ENCODE measurements around the gene EML1. TPM values are rescaled to one million over a fixed set of nuclear protein-coding genes. Genes with fewer than 3 reads are reported as not detected.

Gene EML1
- total and polyA plus RNA-seq, 2 of the 13 experiments (the other 11 are each of a cell fraction or from before 2014, with no cell fraction given) = 0.59 to 1.7 TPM

GRCh38 chr14:99769799-99770198 is 23.4 kb upstream of the EML1 start (continued):
- TF ChIP-seq NRL (CRISPR knock-in tag; IDR thresholded peaks at IDR 0.05; ENCODE audit: borderline replicate concordance) (no peak), NR1H2 (CRISPR knock-in tag; IDR thresholded peaks at IDR 0.05; ENCODE audit: borderline replicate concordance, low read depth) (no peak), RXRA (CRISPR knock-in tag; IDR thresholded peaks at IDR 0.05) (no peak), ZBTB39 (CRISPR knock-in tag; IDR thresholded peaks at IDR 0.05) (no peak), ZFP36L2 (CRISPR knock-in tag; IDR thresholded peaks at IDR 0.05) (no peak), JARID2 (CRISPR knock-in tag; IDR thresholded peaks at IDR 0.05; ENCODE audit: insufficient replicate concordance) (no peak)
- TF ChIP-seq, protein P1, sequence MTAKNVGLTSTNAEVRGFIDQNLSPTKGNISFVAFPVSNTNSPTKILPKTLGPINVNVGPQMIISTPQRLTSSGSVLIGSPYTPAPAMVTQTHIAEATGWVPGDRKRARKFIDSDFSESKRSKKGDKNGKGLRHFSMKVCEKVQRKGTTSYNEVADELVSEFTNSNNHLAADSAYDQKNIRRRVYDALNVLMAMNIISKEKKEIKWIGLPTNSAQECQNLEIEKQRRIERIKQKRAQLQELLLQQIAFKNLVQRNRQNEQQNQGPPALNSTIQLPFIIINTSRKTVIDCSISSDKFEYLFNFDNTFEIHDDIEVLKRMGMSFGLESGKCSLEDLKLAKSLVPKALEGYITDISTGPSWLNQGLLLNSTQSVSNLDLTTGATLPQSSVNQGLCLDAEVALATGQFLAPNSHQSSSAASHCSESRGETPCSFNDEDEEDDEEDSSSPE (CRISPR knock-in tag; IDR thresholded peaks at IDR 0.05) = no peak

- DNase-seq (ENCODE audit: low spot score) (no peak), FAIRE-seq (no peak), ATAC-seq (no peak)
- no TSS peak for BruUV-seq (replicated peaks)
- WGBS (ENCODE audit: low lambda C conversion rate) = 46% methylated on average over 8 of the region's 8 CpGs
- no peaks in the 10 kb centered on the region for H3K79me2 ChIP-seq (ENCODE audit: insufficient read depth, low read length)
- H3K9me3 ChIP-seq (ENCODE audit: low read length) = no peaks in the 10 kb centered on the region
- in situ Hi-C loops (cut with HindIII; ENCODE audit: extremely low pct_ligation_motif_present, low pct_unique_long_range_greater_than_20kb) = no loop called here
- no peak overlapping the region for H3K27ac ChIP-seq (ENCODE audit: extremely low read length, insufficient read depth, low read length)
- no peaks in the 10 kb centered on the region for H3K4me1 ChIP-seq (ENCODE audit: insufficient read depth, low read length)
- intact Hi-C loops (cut with micrococcal nuclease; ENCODE audit: unreplicated experiment) = no loop called here
- no peak overlapping the region for H3K4me2 ChIP-seq (ENCODE audit: low read depth, low read length)
- no peak overlapping the region for H2AFZ ChIP-seq (ENCODE audit: low read length)
- H3K27me3 ChIP-seq (ENCODE audit: control insufficient read depth in 1 of 2, insufficient read depth in 2 of 2, low read length in 2 of 2) = peaks cover 0 to 11% of the 10 kb centered on the region in 2 experiments; a peak in 3 of 5 replicates
- H3K9ac ChIP-seq (ENCODE audit: insufficient read depth, low read depth, low read length) = no peak overlapping the region
- H4K20me1 ChIP-seq (ENCODE audit: insufficient read depth, low read length) = no peaks in the 10 kb centered on the region
- ChIA-PET POLR2A (no interaction called here), CTCF (ENCODE audit: low intra/inter-chr PET ratio, low total read pairs) (no interaction called here)
- H3K4me3 ChIP-seq (replicated peaks in 1 of 3; ENCODE audit: insufficient read depth in 1 of 3, low read depth in 2 of 3, low read length in 3 of 3) = no peak overlapping the region
- H3K36me3 ChIP-seq (replicated peaks in 1 of 2; ENCODE audit: control insufficient read depth in 1 of 2, insufficient read depth in 2 of 2, low read length in 2 of 2) = no peaks in the 10 kb centered on the region
- TF ChIP-seq MIER3 (CRISPR knock-in tag; IDR thresholded peaks at IDR 0.05; ENCODE audit: borderline replicate concordance) = no peak
- TF ChIP-seq CEBPB (IDR thresholded peaks at IDR 0.05; ENCODE audit: borderline replicate concordance, low read depth, low read length) = no peak
These were observed 20.6 kb upstream of the EML1 start for GRCh38 chr14:99772371-99773283.
